GM19468 (cell line): Measurements from ENCODE around the gene IMMT.

Experiments
- ATAC-seq: cut with Tn5 transposase; IDR thresholded peaks from one replicate; pipeline ENCODE4 v1.9.1; 2021; ENCODE audit warnings: mild to moderate bottlenecking, moderate library complexity, moderate number of reproducible peaks; ENCODE audit not compliant: unreplicated experiment; ENCODE audit errors: extremely low read depth

Gene IMMT

DNA sequence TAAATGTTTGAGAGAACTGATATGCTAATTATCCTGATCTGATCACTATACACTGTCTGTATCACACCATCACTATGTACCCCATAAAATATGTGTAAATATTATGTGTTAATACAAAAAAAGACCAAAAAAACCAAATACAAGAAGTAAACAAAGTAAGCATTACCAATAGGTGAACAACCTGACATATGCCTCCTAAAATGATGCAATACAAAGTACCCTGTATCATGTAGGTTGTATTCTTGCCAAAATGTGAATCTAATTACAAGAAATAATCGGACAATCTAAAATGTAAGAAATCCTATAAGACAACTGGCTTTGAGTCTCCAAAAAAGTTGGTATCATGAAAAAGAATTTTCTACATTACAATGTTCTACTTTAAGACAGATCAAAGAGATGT lies 97.3 kb downstream of the IMMT start:
- ATAC-seq = no peak

DNA sequence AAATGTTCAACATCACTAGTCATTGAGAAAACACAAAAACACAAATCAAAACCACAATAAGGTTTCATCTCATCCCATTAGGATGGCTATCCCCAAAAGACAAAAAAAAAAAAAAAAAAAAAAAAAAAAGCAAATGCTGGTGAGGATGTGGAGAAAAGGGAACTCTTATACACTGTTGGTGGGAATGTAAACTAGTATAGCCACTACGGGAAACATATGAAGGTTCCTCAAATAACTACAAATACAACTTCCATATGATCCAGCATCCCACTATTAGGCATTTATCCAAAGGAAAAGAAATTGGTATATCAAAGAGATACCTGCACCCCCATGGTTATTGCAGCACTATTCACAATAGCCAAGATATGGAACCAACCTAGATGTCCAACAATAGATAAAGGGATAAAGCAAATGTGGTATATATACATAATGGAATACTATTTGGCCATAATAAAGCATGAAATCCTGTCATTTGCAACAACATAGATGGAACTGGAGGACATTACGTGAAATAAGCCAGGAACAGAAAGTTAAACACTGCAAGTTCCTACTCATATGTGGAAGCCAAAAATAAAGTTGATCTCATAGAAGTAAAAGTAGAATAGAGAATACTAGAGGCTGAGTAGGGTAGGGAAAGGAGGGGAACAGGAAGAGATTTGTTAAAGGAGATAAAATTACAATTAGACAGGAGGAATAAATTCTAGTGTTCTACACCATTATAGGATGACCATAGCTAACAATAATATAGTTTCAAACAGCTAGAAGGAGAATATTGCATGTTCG lies 98.0 kb downstream of the IMMT start:
- no peak for ATAC-seq

DNA sequence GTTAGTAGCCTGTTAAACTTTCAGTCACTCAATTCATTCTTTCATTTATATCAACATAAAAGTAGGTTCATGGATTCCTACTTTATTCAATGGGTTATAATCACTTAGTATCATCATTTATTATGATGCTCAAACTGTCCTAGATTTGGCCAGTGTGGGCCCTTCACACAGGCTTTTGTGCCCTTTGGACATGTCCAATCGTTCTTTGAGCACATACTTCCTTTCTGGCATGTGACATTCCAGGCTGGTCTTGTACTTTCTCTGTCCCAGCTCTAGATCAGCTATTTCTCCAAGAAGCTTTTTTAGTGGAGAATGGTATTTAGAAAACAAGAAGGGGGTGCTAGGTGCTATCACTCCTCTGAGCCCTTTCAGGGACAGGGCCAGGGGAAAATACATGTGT lies 101.0 kb downstream of the IMMT start:
- no peak for ATAC-seq
